ENCODE data around the gene CTNNAL1.
A peak's percentile ranks its signal among the peaks of the same experiment; 100 is the strongest.

The CTNNAL1 gene

GRCh38 chr9:108933231-108933717 lies 80.0 kb downstream of the CTNNAL1 start:
- Histone ChIP-seq H3K27ac (ENCODE audit: low read depth, low read length, poor library complexity, severe bottlenecking) (no peak overlapping the region), H4K20me1 (ENCODE audit: insufficient read depth, low read length) (no peaks in the 10 kb centered on the region), H3K36me3 (ENCODE audit: insufficient read depth, low read length) (peaks cover 18% of the 10 kb centered on the region; the same call in 1 of the 2 replicates), H3K4me2 (ENCODE audit: low read length) (peak overlapping the region; percentile 99), H3F3A (ENCODE audit: insufficient read depth, low read length) (no peaks in the 10 kb centered on the region), H3K79me2 (ENCODE audit: insufficient read depth, low read length) (peaks cover 12% of the 10 kb centered on the region), H3K4me3 (ENCODE audit: low read depth, low read length, poor library complexity, severe bottlenecking) (peak overlapping the region; percentile 100), H3K9ac (ENCODE audit: low read length) (peak overlapping the region; percentile 93), H3K27me3 (ENCODE audit: insufficient read depth, low read length) (no peaks in the 10 kb centered on the region), H2AFZ (ENCODE audit: low read length) (peak overlapping the region; percentile 45), H3K9me2 (ENCODE audit: low read depth, low read length) (no peaks in the 10 kb centered on the region), H3K9me3 (ENCODE audit: low read length) (no peaks in the 10 kb centered on the region), H3K4me1 (ENCODE audit: insufficient read depth, low read length, severe bottlenecking) (peaks cover 22% of the 10 kb centered on the region)
- TF ChIP-seq EZH2 (IDR thresholded peaks at IDR 0.05; ENCODE audit: borderline replicate concordance, low read length): no peak
- TF ChIP-seq CTCF (IDR thresholded peaks at IDR 0.05; ENCODE audit: low read length): no peak

- Histone ChIP-seq H3K79me2 (ENCODE audit: insufficient read depth, low read length) (peaks cover 9% of the 10 kb centered on the region), H3K27me3 (ENCODE audit: insufficient read depth, low read length) (no peaks in the 10 kb centered on the region), H2AFZ (ENCODE audit: low read length) (no peak overlapping the region), H3K36me3 (ENCODE audit: insufficient read depth, low read length) (peaks cover 65% of the 10 kb centered on the region), H3F3A (ENCODE audit: insufficient read depth, low read length) (no peaks in the 10 kb centered on the region), H3K9ac (ENCODE audit: low read length) (no peak overlapping the region), H3K4me3 (ENCODE audit: low read depth, low read length, poor library complexity, severe bottlenecking) (no peak overlapping the region), H3K9me3 (ENCODE audit: low read length) (no peaks in the 10 kb centered on the region), H3K4me1 (ENCODE audit: insufficient read depth, low read length, severe bottlenecking) (peaks cover 11% of the 10 kb centered on the region), H3K27ac (ENCODE audit: low read depth, low read length, poor library complexity, severe bottlenecking) (no peak overlapping the region), H3K9me2 (ENCODE audit: low read depth, low read length) (no peaks in the 10 kb centered on the region), H3K4me2 (ENCODE audit: low read length) (no peak overlapping the region), H4K20me1 (ENCODE audit: insufficient read depth, low read length) (no peaks in the 10 kb centered on the region)
- TF ChIP-seq EZH2 (IDR thresholded peaks at IDR 0.05; ENCODE audit: borderline replicate concordance, low read length) (no peak), CTCF (IDR thresholded peaks at IDR 0.05; ENCODE audit: low read length) (no peak)
Observed at GRCh38 chr9:108928386-108928785, 84.9 kb downstream of the CTNNAL1 start.

- no peak overlapping the region for H3K9ac ChIP-seq (ENCODE audit: low read length)
- H3K36me3 ChIP-seq (ENCODE audit: insufficient read depth, low read length): peaks cover 90% of the 10 kb centered on the region
- H3K27ac ChIP-seq (ENCODE audit: low read depth, low read length, poor library complexity, severe bottlenecking): no peak overlapping the region
- H3F3A ChIP-seq (ENCODE audit: insufficient read depth, low read length): no peaks in the 10 kb centered on the region
- H3K4me3 ChIP-seq (ENCODE audit: low read depth, low read length, poor library complexity, severe bottlenecking): no peak overlapping the region
- H3K9me2 ChIP-seq (ENCODE audit: low read depth, low read length): no peaks in the 10 kb centered on the region
- no peaks in the 10 kb centered on the region for H4K20me1 ChIP-seq (ENCODE audit: insufficient read depth, low read length)
- no peak overlapping the region for H3K4me2 ChIP-seq (ENCODE audit: low read length)
- no peaks in the 10 kb centered on the region for H3K4me1 ChIP-seq (ENCODE audit: insufficient read depth, low read length, severe bottlenecking)
- H2AFZ ChIP-seq (ENCODE audit: low read length): no peak overlapping the region
- no peaks in the 10 kb centered on the region for H3K9me3 ChIP-seq (ENCODE audit: low read length)
- no peaks in the 10 kb centered on the region for H3K27me3 ChIP-seq (ENCODE audit: insufficient read depth, low read length)
- no peak for TF ChIP-seq EZH2 (IDR thresholded peaks at IDR 0.05; ENCODE audit: borderline replicate concordance, low read length)
- TF ChIP-seq CTCF (IDR thresholded peaks at IDR 0.05; ENCODE audit: low read length): no peak
- no peaks in the 10 kb centered on the region for H3K79me2 ChIP-seq (ENCODE audit: insufficient read depth, low read length)
Observed at GRCh38 chr9:108924466-108924865, 88.8 kb downstream of the CTNNAL1 start.

All from OCI-LY1 (cell line).